Fibroblast of skin of right biceps (primary cell): Measurements from ENCODE around the gene TRANK1.
"Not testable (repeated sequence)": the region's sequence is repeated elsewhere in the genome, so short reads cannot be mapped to it uniquely, and the experiment has no call there.

Experiments
- DNase-seq: peaks from one replicate; pipeline ENCODE4 v3.0.0-alpha.2; 2013

The TRANK1 gene

GRCh38 chr3:36911990-36912804 is 32.7 kb downstream of the TRANK1 start:
- DNase-seq: peak; percentile 59

GRCh38 chr3:36909666-36910065 is 35.2 kb downstream of the TRANK1 start:
- no peak for DNase-seq

- no peak for DNase-seq
Observed at GRCh38 chr3:36909181-36909580, 35.7 kb downstream of the TRANK1 start.

GRCh38 chr3:36908647-36909180 is 36.1 kb downstream of the TRANK1 start:
- no peak for DNase-seq

GRCh38 chr3:36907911-36908646 is 36.8 kb downstream of the TRANK1 start:
- peak; percentile 30 for DNase-seq

- no peak for DNase-seq
Observed at GRCh38 chr3:36906504-36907149, 38.2 kb downstream of the TRANK1 start.

GRCh38 chr3:36905545-36905944 is 39.3 kb downstream of the TRANK1 start:
- no peak for DNase-seq

- no peak for DNase-seq
Observed at GRCh38 chr3:36904641-36905040, 40.2 kb downstream of the TRANK1 start.

- DNase-seq: not testable (repeated sequence)
Observed at GRCh38 chr3:36904065-36904464, 40.8 kb downstream of the TRANK1 start.

GRCh38 chr3:36903119-36903882 is 41.6 kb downstream of the TRANK1 start:
- no peak for DNase-seq

GRCh38 chr3:36901588-36901987 is 43.3 kb downstream of the TRANK1 start:
- no peak for DNase-seq

GRCh38 chr3:36900474-36901443 is 44.1 kb downstream of the TRANK1 start:
- DNase-seq: no peak

- no peak for DNase-seq
Observed at GRCh38 chr3:36895496-36896409, 49.1 kb downstream of the TRANK1 start.

- DNase-seq: no peak
Observed at GRCh38 chr3:36894914-36895313, 49.9 kb downstream of the TRANK1 start.

GRCh38 chr3:36893826-36894225 is 51.0 kb downstream of the TRANK1 start:
- DNase-seq: no peak

GRCh38 chr3:36893137-36893557 is 51.7 kb downstream of the TRANK1 start:
- peak; percentile 87 for DNase-seq

- no peak for DNase-seq
Observed at GRCh38 chr3:36892457-36893136, 52.3 kb downstream of the TRANK1 start.

- DNase-seq: no peak
Observed at GRCh38 chr3:36891701-36892160, 53.1 kb downstream of the TRANK1 start.

GRCh38 chr3:36891097-36891496 is 53.8 kb downstream of the TRANK1 start:
- DNase-seq: not testable (repeated sequence)
